GM12891 (cell line): ENCODE measurements around the gene TMEM59.

Experiments
- PAX5 ChIP-seq: IDR thresholded peaks from 2 replicates; pipeline ENCODE4 v1.6.1; 2011; ENCODE audit warnings: low read length, moderate library complexity, mild to moderate bottlenecking; ENCODE audit not compliant: insufficient read depth, severe bottlenecking
- POLR2A ChIP-seq: IDR thresholded peaks from 2 replicates; pipeline ENCODE4 v1.6.1; 2011; ENCODE audit warnings: low read depth, low read length, control low read depth
- POLR2AphosphoS5 ChIP-seq: IDR thresholded peaks from 2 replicates; pipeline ENCODE4 v1.6.1; 2011; ENCODE audit warnings: low read depth, low read length, control low read depth
- SPI1 ChIP-seq: IDR thresholded peaks from 2 replicates; pipeline ENCODE4 v1.6.1; 2011; ENCODE audit warnings: low read depth, low read length, control low read depth
- TAF1 ChIP-seq: IDR thresholded peaks from 2 replicates; pipeline ENCODE4 v1.6.1; 2011; ENCODE audit warnings: low read depth, low read length, control low read depth

DNA sequence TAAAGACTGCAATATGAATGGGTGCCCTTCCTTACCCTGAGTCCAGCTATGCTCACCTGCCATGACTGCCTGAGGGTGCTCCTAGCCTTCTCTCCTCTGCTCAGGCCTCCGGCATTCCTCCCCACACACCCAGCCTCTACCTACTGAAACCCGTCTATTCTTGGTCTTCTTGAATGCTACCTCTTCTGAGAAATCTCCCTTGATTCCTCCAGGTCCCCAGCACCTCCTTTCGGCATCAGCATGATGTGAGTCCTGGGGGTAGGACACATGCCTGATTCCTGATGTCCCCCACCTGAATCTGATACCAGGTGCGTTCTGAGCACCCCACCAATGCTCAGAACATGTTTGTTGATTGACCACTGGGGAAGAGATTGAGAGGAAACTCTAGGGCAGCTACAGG lies 43.6 kb downstream of the TMEM59 start:
- TF ChIP-seq TAF1 (no peak), POLR2A (no peak), SPI1 (no peak), POLR2AphosphoS5 (no peak), PAX5 (no peak)
